ENCODE results near the gene ZNF441.
A peak's percentile ranks its signal among the peaks of the same experiment; 100 is the strongest.
"Not testable (repeated sequence)": the region's sequence is repeated elsewhere in the genome, so short reads cannot be mapped to it uniquely, and the experiment has no call there.

ZNF441 gene

DNA sequence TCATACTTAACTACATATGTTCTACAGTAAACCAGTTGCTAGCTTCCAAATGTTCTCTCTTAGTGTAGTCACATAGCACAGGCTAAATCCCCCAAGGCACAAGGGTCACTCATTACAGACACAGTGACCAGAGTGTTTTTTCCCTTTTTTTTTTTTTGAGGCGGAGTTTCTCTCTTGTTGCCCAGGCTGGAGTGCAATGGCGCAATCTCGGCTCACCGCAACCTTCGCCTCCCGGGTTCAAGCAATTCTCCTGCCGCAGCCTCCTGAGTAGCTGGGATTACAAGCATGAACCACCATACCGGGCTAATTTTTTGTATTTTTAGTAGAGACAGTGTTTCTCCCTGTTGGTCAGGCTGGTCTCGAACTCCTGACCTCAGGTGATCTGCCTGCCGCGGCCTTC lies 9.9 kb downstream of the ZNF441 start:
- not testable (repeated sequence) for H3K36me3 ChIP-seq (ENCODE audit: control insufficient read depth, insufficient read depth, low read length); H3K27me3 ChIP-seq (ENCODE audit: control insufficient read depth, insufficient read depth, low read length); H3K27ac ChIP-seq (ENCODE audit: low read length); H3K9me3 ChIP-seq (ENCODE audit: control insufficient read depth, insufficient read depth, low read length); H3K4me1 ChIP-seq (ENCODE audit: control insufficient read depth, insufficient read depth, low read length); H3K4me3 ChIP-seq (ENCODE audit: low read length); DNase-seq (ENCODE audit: low read depth, low spot score)
- no CpG with 5 or more reads among the region's 11 CpGs for WGBS (ENCODE audit: insufficient coverage, insufficient read length)

DNA sequence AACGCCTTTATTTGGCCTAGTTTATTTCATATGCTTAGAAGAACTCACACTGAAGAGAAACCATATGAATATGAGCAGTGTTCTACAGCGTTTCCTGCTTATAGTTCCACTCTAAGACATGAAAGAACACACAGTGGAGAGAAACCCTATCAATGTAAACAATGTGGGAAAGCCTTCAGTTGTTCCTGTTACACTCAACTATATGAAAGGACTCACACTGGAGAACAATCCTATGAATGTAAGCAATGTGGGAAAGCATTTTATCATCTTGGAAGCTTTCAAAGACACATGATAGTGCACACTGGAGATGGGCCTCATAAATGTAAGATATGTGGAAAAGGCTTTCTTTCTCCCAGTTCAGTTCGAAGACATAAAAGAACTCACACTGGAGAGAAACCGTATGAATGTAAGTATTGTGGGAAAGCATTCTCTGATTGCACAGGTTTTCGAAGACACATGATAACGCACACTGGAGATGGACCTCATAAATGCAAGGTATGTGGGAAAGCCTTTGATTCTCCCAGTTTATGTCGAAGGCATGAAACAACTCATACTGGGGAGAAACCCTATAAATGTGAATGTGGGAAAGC lies 13.7 kb downstream of the ZNF441 start:
- H3K36me3 ChIP-seq (ENCODE audit: control insufficient read depth, insufficient read depth, low read length) = no peaks in the 10 kb centered on the region
- no peak for DNase-seq (ENCODE audit: low read depth, low spot score)
- no CpG with 5 or more reads among the region's 7 CpGs for WGBS (ENCODE audit: insufficient coverage, insufficient read length)
- no peaks in the 10 kb centered on the region; the same call in 1 of the 2 replicates for H3K9me3 ChIP-seq (ENCODE audit: control insufficient read depth, insufficient read depth, low read length)
- H3K27ac ChIP-seq (ENCODE audit: low read length) = no peak overlapping the region
- no peaks in the 10 kb centered on the region for H3K4me1 ChIP-seq (ENCODE audit: control insufficient read depth, insufficient read depth, low read length)
- no peak overlapping the region for H3K4me3 ChIP-seq (ENCODE audit: low read length)
- H3K27me3 ChIP-seq (ENCODE audit: control insufficient read depth, insufficient read depth, low read length) = no peaks in the 10 kb centered on the region

DNA sequence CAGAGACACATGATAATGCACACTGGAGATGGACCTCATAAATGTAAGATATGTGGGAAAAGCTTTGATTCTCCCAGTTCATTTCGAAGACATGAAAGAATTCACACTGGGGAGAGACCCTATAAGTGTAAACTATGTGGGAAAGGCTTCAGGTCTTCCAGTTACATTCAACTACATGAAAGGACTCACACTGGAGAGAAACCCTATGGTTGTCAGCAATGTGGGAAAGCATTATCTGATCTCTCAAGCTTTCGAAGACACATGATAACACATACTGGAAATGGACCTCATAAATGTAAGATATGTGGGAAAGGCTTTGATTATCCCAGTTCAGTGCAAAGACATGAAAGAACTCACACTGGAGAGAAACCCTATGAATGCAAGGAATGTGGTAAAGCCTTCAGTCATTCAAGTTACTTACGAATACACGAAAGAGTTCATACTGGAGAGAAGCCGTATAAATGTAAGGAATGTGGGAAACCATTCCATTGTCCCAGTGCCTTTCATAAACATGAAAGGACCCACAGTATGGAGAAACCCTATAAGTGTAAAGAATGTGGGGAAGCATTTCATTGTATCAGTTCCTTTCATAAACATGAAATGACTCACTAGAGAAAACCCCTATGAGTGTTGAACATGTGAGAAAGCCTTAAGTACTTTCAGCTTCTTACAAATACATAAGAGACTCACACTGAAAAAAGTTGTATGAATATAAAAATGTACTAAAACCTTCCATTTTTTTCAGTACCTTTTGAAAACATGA lies 14.7 kb downstream of the ZNF441 start:
- H3K9me3 ChIP-seq (ENCODE audit: control insufficient read depth, insufficient read depth, low read length) = no peaks in the 10 kb centered on the region; the same call in 1 of the 2 replicates
- no CpG with 5 or more reads among the region's 5 CpGs for WGBS (ENCODE audit: insufficient coverage, insufficient read length)

DNA sequence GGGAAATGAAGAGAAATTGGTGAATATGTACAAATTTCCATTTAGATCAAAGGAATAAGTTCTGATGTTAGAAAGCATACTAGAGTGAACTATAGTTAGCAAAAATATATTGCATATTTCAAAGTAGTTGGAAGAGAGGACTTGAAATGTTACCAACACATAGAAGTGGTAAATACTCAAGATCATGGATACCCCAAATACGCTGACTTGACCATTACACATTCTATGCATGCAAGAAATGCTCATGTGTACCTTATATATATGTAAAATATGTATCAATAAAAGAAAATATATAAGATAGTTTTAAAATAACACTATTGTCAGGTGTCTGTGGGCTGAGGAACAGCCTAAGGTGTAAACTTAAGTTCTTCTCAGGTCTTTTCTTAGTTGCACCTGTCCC lies 17.0 kb downstream of the ZNF441 start:
- H3K4me1 ChIP-seq (ENCODE audit: control insufficient read depth, insufficient read depth, low read length) = no peaks in the 10 kb centered on the region
- no peak for DNase-seq (ENCODE audit: low read depth, low spot score)
- no CpG with 5 or more reads among the region's 1 CpG for WGBS (ENCODE audit: insufficient coverage, insufficient read length)

More for the DNA sequence above, 14.7 kb downstream of the ZNF441 start:
- no peaks in the 10 kb centered on the region for H3K4me1 ChIP-seq (ENCODE audit: control insufficient read depth, insufficient read depth, low read length)
- H3K4me3 ChIP-seq (ENCODE audit: low read length) = no peak overlapping the region
- H3K27ac ChIP-seq (ENCODE audit: low read length) = no peak overlapping the region
- DNase-seq (ENCODE audit: low read depth, low spot score) = no peak
- no peaks in the 10 kb centered on the region for H3K36me3 ChIP-seq (ENCODE audit: control insufficient read depth, insufficient read depth, low read length)
- H3K27me3 ChIP-seq (ENCODE audit: control insufficient read depth, insufficient read depth, low read length) = no peaks in the 10 kb centered on the region

DNA sequence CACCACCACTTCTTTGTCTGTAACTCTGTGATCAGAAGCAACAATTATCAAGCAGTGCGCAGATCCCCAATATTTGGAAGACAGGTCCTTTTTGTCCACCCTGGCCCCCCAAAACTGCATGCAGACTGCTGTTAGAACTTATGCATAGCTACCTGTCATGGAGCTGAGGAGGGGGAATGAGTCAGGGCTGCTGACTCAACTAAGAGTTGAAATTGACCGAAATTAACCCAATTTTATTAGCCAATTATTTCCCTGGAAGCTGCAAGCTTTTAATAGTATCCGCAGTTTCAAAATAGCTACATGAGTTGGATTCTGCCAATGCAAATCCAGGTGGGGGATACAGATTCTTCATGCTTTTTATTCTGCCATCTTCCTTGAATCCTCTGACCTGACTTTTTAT lies 17.6 kb downstream of the ZNF441 start:
- Histone ChIP-seq H3K27ac (ENCODE audit: low read length) (no peak overlapping the region), H3K4me1 (ENCODE audit: control insufficient read depth, insufficient read depth, low read length) (no peaks in the 10 kb centered on the region), H3K9me3 (ENCODE audit: control insufficient read depth, insufficient read depth, low read length) (no peaks in the 10 kb centered on the region; the same call in 1 of the 2 replicates), H3K36me3 (ENCODE audit: control insufficient read depth, insufficient read depth, low read length) (no peaks in the 10 kb centered on the region), H3K4me3 (ENCODE audit: low read length) (no peak overlapping the region), H3K27me3 (ENCODE audit: control insufficient read depth, insufficient read depth, low read length) (no peaks in the 10 kb centered on the region)
- no peak for DNase-seq (ENCODE audit: low read depth, low spot score)
- no CpG with 5 or more reads among the region's 3 CpGs for WGBS (ENCODE audit: insufficient coverage, insufficient read length)

More for the DNA sequence above, 17.0 kb downstream of the ZNF441 start:
- Histone ChIP-seq H3K27ac (ENCODE audit: low read length) (no peak overlapping the region), H3K4me3 (ENCODE audit: low read length) (no peak overlapping the region), H3K27me3 (ENCODE audit: control insufficient read depth, insufficient read depth, low read length) (no peaks in the 10 kb centered on the region), H3K36me3 (ENCODE audit: control insufficient read depth, insufficient read depth, low read length) (no peaks in the 10 kb centered on the region), H3K9me3 (ENCODE audit: control insufficient read depth, insufficient read depth, low read length) (no peaks in the 10 kb centered on the region; the same call in 1 of the 2 replicates)

DNA sequence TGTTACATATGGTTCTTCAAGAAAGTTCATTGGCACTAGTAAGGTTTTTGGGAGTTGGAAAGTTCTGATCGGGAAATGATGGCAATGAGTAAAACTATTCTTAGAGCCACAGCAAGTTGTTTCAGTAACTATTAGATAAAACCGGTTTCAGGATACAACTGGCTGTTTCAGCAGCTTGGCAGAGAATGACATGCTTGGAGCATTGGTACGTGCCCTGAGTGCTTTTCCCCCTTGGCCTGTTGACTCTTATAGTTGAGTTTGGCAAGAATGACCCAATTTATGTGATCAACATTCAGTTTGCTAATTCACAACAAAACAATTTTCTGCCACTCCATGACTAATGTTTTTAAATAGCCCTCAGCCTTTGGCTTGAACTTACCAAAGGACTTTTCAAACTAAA lies 20.7 kb downstream of the ZNF441 start:
- Histone ChIP-seq H3K27me3 (ENCODE audit: control insufficient read depth, insufficient read depth, low read length) (no peaks in the 10 kb centered on the region), H3K4me3 (ENCODE audit: low read length) (no peak overlapping the region), H3K4me1 (ENCODE audit: control insufficient read depth, insufficient read depth, low read length) (no peaks in the 10 kb centered on the region), H3K9me3 (ENCODE audit: control insufficient read depth, insufficient read depth, low read length) (no peaks in the 10 kb centered on the region; the same call in 1 of the 2 replicates), H3K36me3 (ENCODE audit: control insufficient read depth, insufficient read depth, low read length) (no peaks in the 10 kb centered on the region), H3K27ac (ENCODE audit: low read length) (no peak overlapping the region)
- WGBS (ENCODE audit: insufficient coverage, insufficient read length) = no CpG with 5 or more reads among the region's 3 CpGs
- DNase-seq (ENCODE audit: low read depth, low spot score) = no peak

DNA sequence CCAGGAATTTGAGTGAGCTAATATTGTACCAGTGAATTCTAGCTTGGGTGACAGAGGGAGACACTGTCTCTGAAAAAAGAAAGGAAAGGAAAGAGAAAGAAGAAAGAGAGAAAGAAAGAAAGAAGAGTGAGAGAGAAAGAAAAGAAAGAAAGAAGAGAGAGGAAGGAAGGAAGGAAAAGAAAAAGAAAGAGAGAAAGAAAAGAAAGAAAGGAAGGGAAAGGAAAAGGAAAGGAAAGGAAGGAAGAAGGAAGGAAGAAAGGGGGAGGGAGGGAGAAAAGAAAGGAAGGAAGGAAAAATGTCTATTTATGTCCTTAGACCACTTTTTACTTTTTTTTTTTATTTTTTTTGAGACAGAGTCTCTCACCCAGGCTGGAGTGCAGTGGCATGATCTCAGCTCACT lies 26.1 kb downstream of the ZNF441 start:
- Histone ChIP-seq H3K4me1 (ENCODE audit: control insufficient read depth, insufficient read depth, low read length) (0 out of 2 replicates have a peak, but pooled peaks cover under 1% of the 10 kb centered on the region), H3K36me3 (ENCODE audit: control insufficient read depth, insufficient read depth, low read length) (no peaks in the 10 kb centered on the region), H3K9me3 (ENCODE audit: control insufficient read depth, insufficient read depth, low read length) (no peaks in the 10 kb centered on the region)

DNA sequence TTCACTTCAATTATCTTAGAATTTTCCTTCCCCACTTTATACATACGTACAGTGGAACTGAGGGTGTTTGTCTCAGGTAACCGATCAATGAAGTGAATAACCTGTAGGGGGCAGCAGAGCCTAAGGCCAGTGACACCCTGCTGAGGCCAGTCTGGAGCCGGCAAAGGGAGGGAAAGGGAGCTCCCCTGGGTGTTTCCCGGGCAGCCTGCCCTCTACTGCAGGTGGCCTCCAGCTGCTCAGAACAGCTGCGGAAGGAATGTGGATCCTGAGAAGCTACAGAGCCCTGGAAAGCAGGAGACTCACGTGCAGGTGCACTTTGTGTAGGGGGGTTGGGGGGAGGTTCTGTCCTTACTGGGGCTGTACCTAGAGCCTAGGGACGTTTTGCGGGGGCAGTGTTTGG lies 30.7 kb downstream of the ZNF441 start:
- Histone ChIP-seq H3K36me3 (ENCODE audit: control insufficient read depth, insufficient read depth, low read length) (no peaks in the 10 kb centered on the region), H3K4me3 (ENCODE audit: low read length) (no peak overlapping the region), H3K4me1 (ENCODE audit: control insufficient read depth, insufficient read depth, low read length) (peaks cover 3% of the 10 kb centered on the region; the same call in 1 of the 2 replicates), H3K27me3 (ENCODE audit: control insufficient read depth, insufficient read depth, low read length) (no peaks in the 10 kb centered on the region), H3K27ac (ENCODE audit: low read length) (no peak overlapping the region), H3K9me3 (ENCODE audit: control insufficient read depth, insufficient read depth, low read length) (no peaks in the 10 kb centered on the region)
- WGBS (ENCODE audit: insufficient coverage, insufficient read length) = no CpG with 5 or more reads among the region's 8 CpGs
- DNase-seq (ENCODE audit: low read depth, low spot score) = peak; percentile 55

More for the DNA sequence above, 26.1 kb downstream of the ZNF441 start:
- Histone ChIP-seq H3K27ac (ENCODE audit: low read length) (no peak overlapping the region), H3K4me3 (ENCODE audit: low read length) (no peak overlapping the region), H3K27me3 (ENCODE audit: control insufficient read depth, insufficient read depth, low read length) (no peaks in the 10 kb centered on the region)
- DNase-seq (ENCODE audit: low read depth, low spot score) = no peak

DNA sequence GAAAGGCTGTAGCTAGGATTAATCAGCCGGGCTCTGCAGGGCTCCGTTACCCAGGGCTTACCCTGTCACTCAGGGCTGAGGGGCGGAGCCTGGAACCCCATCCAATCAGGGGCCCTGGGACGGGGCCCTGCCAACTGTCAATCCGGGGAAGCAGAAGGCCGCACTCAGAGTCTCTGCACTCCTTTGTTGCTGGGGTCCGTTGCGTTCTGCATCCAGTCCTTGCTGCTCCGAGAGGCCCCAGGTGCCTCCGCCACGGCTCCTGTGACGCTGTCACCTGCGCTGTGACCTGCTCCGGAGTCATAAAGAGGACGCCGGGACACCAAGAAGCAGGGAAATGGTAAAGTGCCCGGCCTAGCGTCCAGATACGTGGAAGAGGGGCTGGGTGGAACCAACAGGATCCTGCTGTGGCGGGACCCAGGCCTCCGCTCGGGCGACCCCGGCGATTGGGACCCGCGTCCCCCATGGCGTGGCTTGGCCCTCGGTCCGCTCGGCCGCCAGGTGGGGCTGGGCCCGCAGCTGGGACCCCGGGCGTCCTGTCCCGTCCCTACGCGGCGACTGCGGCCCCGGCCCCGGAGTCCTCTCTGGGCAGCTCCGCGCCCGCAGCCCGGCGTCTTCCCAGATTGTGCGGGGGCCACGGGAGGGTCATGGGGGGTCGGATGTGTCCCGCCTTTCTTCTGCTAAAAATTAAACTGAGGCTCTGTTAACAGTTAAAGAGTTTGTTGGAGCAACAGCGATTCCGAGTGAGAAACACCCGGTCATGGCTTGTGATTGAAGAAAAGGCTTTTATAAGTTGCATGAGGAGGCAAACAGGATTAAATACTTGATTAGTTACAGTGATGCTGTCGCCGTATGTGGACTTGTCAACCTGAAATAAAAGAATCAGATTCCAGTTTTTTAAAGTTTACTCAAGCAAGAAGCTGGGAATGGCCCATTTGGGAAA lies 31.9 kb downstream of the ZNF441 start, which contains the start of gene ZNF491:
Gene ZNF491 (plus strand): TSS at position 133 of the 940 bp plus-strand sequence. CDS start 7,431 bp downstream, outside the sequence.
- H3K9me3 ChIP-seq (ENCODE audit: control insufficient read depth, insufficient read depth, low read length) = no peaks in the 10 kb centered on the region
- H3K4me1 ChIP-seq (ENCODE audit: control insufficient read depth, insufficient read depth, low read length) = peaks cover 3% of the 10 kb centered on the region; the same call in 1 of the 2 replicates
- H3K27me3 ChIP-seq (ENCODE audit: control insufficient read depth, insufficient read depth, low read length) = no peaks in the 10 kb centered on the region
- no peaks in the 10 kb centered on the region for H3K36me3 ChIP-seq (ENCODE audit: control insufficient read depth, insufficient read depth, low read length)
- no CpG with 5 or more reads among the region's 56 CpGs for WGBS (ENCODE audit: insufficient coverage, insufficient read length)
- H3K27ac ChIP-seq (ENCODE audit: low read length) = no peak within 1 kb of the TSS
- peak within 1 kb of the TSS; percentile 50; the same call in 1 of the 2 replicates for H3K4me3 ChIP-seq (ENCODE audit: low read length)
- peak; percentile 73 for DNase-seq (ENCODE audit: low read depth, low spot score)

Measured in iPS DF 6.9 (cell line).